Measurements from ENCODE around the gene MARK2. TPM values are rescaled to one million over a fixed set of nuclear protein-coding genes. Genes with fewer than 3 reads are reported as not detected.

The MARK2 gene
- total RNA-seq, 1 donor from 2014 or later: 41.5 TPM

- peaks cover 43% of the 10 kb centered on the region for H3K36me3 Mint-ChIP-seq (ENCODE audit: low read depth)
- ChIA-PET CTCF (no interaction called here), POLR2A (interaction anchor here (0.6 kb wide), 1 partner anchor 1087 kb away, joined by 3 read pairs; no protein-coding TSS in a partner anchor)
- intact Hi-C loops (cut with micrococcal nuclease): no loop called here
- no peaks in the 10 kb centered on the region for H3K27me3 Mint-ChIP-seq
- no peaks in the 10 kb centered on the region for H3K9me3 Mint-ChIP-seq
- no peak for TF ChIP-seq CTCF (IDR thresholded peaks at IDR 0.05)
- H3K4me3 Mint-ChIP-seq: no peak overlapping the region
- DNase-seq (no peak), ATAC-seq (ENCODE audit: low read depth) (no peak)
- no peak overlapping the region for H3K27ac Mint-ChIP-seq
- H3K4me1 Mint-ChIP-seq: no peaks in the 10 kb centered on the region
These were observed 70.9 kb downstream of the MARK2 start for GRCh38 chr11:63909591-63910506.

GRCh38 chr11:63910675-63911074, 71.8 kb downstream of the MARK2 start:
- no peak for TF ChIP-seq CTCF (IDR thresholded peaks at IDR 0.05)
- POLR2A ChIA-PET: no interaction called here
- no peak overlapping the region for H3K4me3 Mint-ChIP-seq

GRCh38 chr11:63911440-63911839, 72.5 kb downstream of the MARK2 start:
- H3K9me3 Mint-ChIP-seq: no peaks in the 10 kb centered on the region
- H3K27ac Mint-ChIP-seq: no peak overlapping the region
- ChIA-PET CTCF (interaction anchor here (1.2 kb wide), 1 partner anchor 9 kb away, joined by 3 read pairs; no protein-coding TSS in a partner anchor), POLR2A (no interaction called here)
- TF ChIP-seq CTCF (IDR thresholded peaks at IDR 0.05): no peak
- H3K36me3 Mint-ChIP-seq (ENCODE audit: low read depth): peaks cover 29% of the 10 kb centered on the region
- peaks cover 3% of the 10 kb centered on the region for H3K4me1 Mint-ChIP-seq
- intact Hi-C loops (cut with micrococcal nuclease): no loop called here
- ATAC-seq (ENCODE audit: low read depth): no peak
- DNase-seq: no peak
- H3K4me3 Mint-ChIP-seq: no peak overlapping the region
- H3K27me3 Mint-ChIP-seq: peaks cover 2% of the 10 kb centered on the region

More at GRCh38 chr11:63910675-63911074, 71.8 kb downstream of the MARK2 start:
- DNase-seq (no peak), ATAC-seq (ENCODE audit: low read depth) (no peak)
- CTCF ChIA-PET: interaction anchor here (1.2 kb wide), 1 partner anchor 10 kb away, joined by 3 read pairs; no protein-coding TSS in a partner anchor
- H3K4me1 Mint-ChIP-seq: no peaks in the 10 kb centered on the region
- intact Hi-C loops (cut with micrococcal nuclease): no loop called here
- peaks cover 35% of the 10 kb centered on the region for H3K36me3 Mint-ChIP-seq (ENCODE audit: low read depth)
- H3K27me3 Mint-ChIP-seq: peaks cover 2% of the 10 kb centered on the region
- no peak overlapping the region for H3K27ac Mint-ChIP-seq
- no peaks in the 10 kb centered on the region for H3K9me3 Mint-ChIP-seq

- Mint-ChIP-seq H3K9me3 (no peaks in the 10 kb centered on the region), H3K27ac (no peak overlapping the region), H3K27me3 (peaks cover 2% of the 10 kb centered on the region), H3K36me3 (ENCODE audit: low read depth) (peaks cover 25% of the 10 kb centered on the region), H3K4me1 (peaks cover 3% of the 10 kb centered on the region), H3K4me3 (no peak overlapping the region)
- TF ChIP-seq CTCF (IDR thresholded peaks at IDR 0.05): no peak
- ChIA-PET CTCF (no interaction called here), POLR2A (no interaction called here)
- DNase-seq (no peak), ATAC-seq (ENCODE audit: low read depth) (no peak)
- intact Hi-C loops (cut with micrococcal nuclease): no loop called here
These were observed 73.0 kb downstream of the MARK2 start for GRCh38 chr11:63911876-63912275.

GRCh38 chr11:63912678-63913077, 73.8 kb downstream of the MARK2 start:
- TF ChIP-seq CTCF (IDR thresholded peaks at IDR 0.05): no peak
- CTCF ChIA-PET: no interaction called here
- intact Hi-C loops (cut with micrococcal nuclease): no loop called here
- Mint-ChIP-seq H3K27ac (no peak overlapping the region), H3K36me3 (ENCODE audit: low read depth) (peaks cover 20% of the 10 kb centered on the region), H3K4me1 (peaks cover 6% of the 10 kb centered on the region), H3K4me3 (no peak overlapping the region), H3K9me3 (no peaks in the 10 kb centered on the region), H3K27me3 (peaks cover 2% of the 10 kb centered on the region)
- no peak for DNase-seq
- POLR2A ChIA-PET: no interaction called here
- ATAC-seq (ENCODE audit: low read depth): no peak

All from activated B cell treated with CpG ODN at 0.5 μM for 24 hours (primary cell).